ENCODE data around the gene DSG2. TPM values are rescaled to one million over a fixed set of nuclear protein-coding genes. Genes with fewer than 3 reads are reported as not detected.

DSG2 gene
- total and polyA plus RNA-seq, 10 donors = 0.06 to 0.79 (median 0.20) TPM; not detected in 1

GRCh38 chr18:31572368-31572767, 74.4 kb downstream of the DSG2 start:
- WGBS, 5 donors = 70 to 87% (median 82%) methylated on average over 9 of the region's 9 CpGs
- DNase-seq = no peak
- intact Hi-C loops (cut with DNase I; ENCODE audit: low total_unique reads) = no loop called here

GRCh38 chr18:31573051-31573450, 75.1 kb downstream of the DSG2 start:
- no peaks in the 10 kb centered on the region for H3K4me1 ChIP-seq
- no peak for DNase-seq
- no peaks in the 10 kb centered on the region for H3K9me3 ChIP-seq
- no peak overlapping the region for H3K4me3 ChIP-seq
- no peak for TF ChIP-seq POLR2A (IDR thresholded peaks at IDR 0.05)
- TF ChIP-seq POLR2AphosphoS5 (IDR thresholded peaks at IDR 0.05) = no peak
- no peak for TF ChIP-seq CTCF (IDR thresholded peaks at IDR 0.05 in 8 of 11, conservative IDR thresholded peaks at IDR 0.05 in 3 of 11)
- H3K27me3 ChIP-seq (replicated peaks in 1 of 7) = no peaks in the 10 kb centered on the region
- H3K27ac ChIP-seq = no peak overlapping the region
- H3K36me3 ChIP-seq = no peaks in the 10 kb centered on the region
- intact Hi-C loops (cut with DNase I; ENCODE audit: low total_unique reads) = no loop called here
- 76 to 91% (median 81%) methylated on average over 3 of the region's 3 CpGs for WGBS, 5 donors

More at GRCh38 chr18:31572368-31572767, 74.4 kb downstream of the DSG2 start:
- Histone ChIP-seq H3K36me3 (no peaks in the 10 kb centered on the region), H3K4me3 (no peak overlapping the region), H3K4me1 (no peaks in the 10 kb centered on the region), H3K27ac (no peak overlapping the region), H3K27me3 (replicated peaks in 1 of 7) (no peaks in the 10 kb centered on the region), H3K9me3 (no peaks in the 10 kb centered on the region)
- no peak for TF ChIP-seq POLR2A (IDR thresholded peaks at IDR 0.05)
- TF ChIP-seq CTCF (IDR thresholded peaks at IDR 0.05 in 8 of 11, conservative IDR thresholded peaks at IDR 0.05 in 3 of 11) = no peak
- no peak for TF ChIP-seq POLR2AphosphoS5 (IDR thresholded peaks at IDR 0.05)

GRCh38 chr18:31574359-31574758, 76.4 kb downstream of the DSG2 start:
- H3K4me3 ChIP-seq = no peak overlapping the region
- intact Hi-C loops (cut with DNase I; ENCODE audit: low total_unique reads) = no loop called here
- no peaks in the 10 kb centered on the region for H3K27me3 ChIP-seq (replicated peaks in 1 of 7)
- no peaks in the 10 kb centered on the region for H3K4me1 ChIP-seq
- no peaks in the 10 kb centered on the region for H3K36me3 ChIP-seq
- H3K9me3 ChIP-seq = no peaks in the 10 kb centered on the region
- TF ChIP-seq POLR2AphosphoS5 (IDR thresholded peaks at IDR 0.05) (no peak), POLR2A (IDR thresholded peaks at IDR 0.05) (no peak), CTCF (IDR thresholded peaks at IDR 0.05 in 8 of 11, conservative IDR thresholded peaks at IDR 0.05 in 3 of 11) (no peak)
- H3K27ac ChIP-seq = no peak overlapping the region
- 28 to 76% (median 67%) methylated on average over 1 of the region's 1 CpG for WGBS, 5 donors
- DNase-seq = no peak

GRCh38 chr18:31575515-31576257, 77.7 kb downstream of the DSG2 start:
- H3K27ac ChIP-seq = no peak overlapping the region
- intact Hi-C loops (cut with DNase I; ENCODE audit: low total_unique reads) = no loop called here
- TF ChIP-seq POLR2A (IDR thresholded peaks at IDR 0.05) (no peak), CTCF (IDR thresholded peaks at IDR 0.05 in 8 of 11, conservative IDR thresholded peaks at IDR 0.05 in 3 of 11) (no peak), POLR2AphosphoS5 (IDR thresholded peaks at IDR 0.05) (no peak)
- H3K4me1 ChIP-seq = no peaks in the 10 kb centered on the region
- no peaks in the 10 kb centered on the region for H3K9me3 ChIP-seq
- WGBS, 5 donors = 77 to 89% (median 85%) methylated on average over 3 of the region's 3 CpGs
- no peak for DNase-seq
- H3K4me3 ChIP-seq = no peak overlapping the region
- H3K36me3 ChIP-seq = no peaks in the 10 kb centered on the region
- no peaks in the 10 kb centered on the region for H3K27me3 ChIP-seq (replicated peaks in 1 of 7)
